Stimulated activated CD8-positive, alpha-beta memory T cell treated with anti-CD3 and anti-CD28 coated beads, Interleukin-15, amount 100 ng/mL, for 48 hours (primary cell): Measurements from ENCODE around the gene VMAC.

Experiments
- DNase-seq, 2 donors: peaks; one replicate each; pipeline ENCODE4 v3.0.0-alpha.2; 2020; ENCODE audit warnings: low read depth in 2 of 2

Gene VMAC

GRCh38 chr19:5952193-5953029 is 47.7 kb downstream of the VMAC start:
- no peak for DNase-seq

GRCh38 chr19:5953030-5953589 is 48.4 kb downstream of the VMAC start:
- DNase-seq, result no peak

- DNase-seq, result no peak
Measured at GRCh38 chr19:5953680-5954213, 49.1 kb downstream of the VMAC start.

GRCh38 chr19:5954293-5954692 is 49.6 kb downstream of the VMAC start:
- DNase-seq, result no peak

GRCh38 chr19:5955636-5955935 is 50.9 kb downstream of the VMAC start:
- no peak for DNase-seq

GRCh38 chr19:5956323-5956722 is 51.7 kb downstream of the VMAC start:
- DNase-seq, result no peak

- DNase-seq, result no peak
Measured at GRCh38 chr19:5956728-5957127, 52.1 kb downstream of the VMAC start.

- DNase-seq, result no peak
Measured at GRCh38 chr19:5957170-5957569, 52.5 kb downstream of the VMAC start.

GRCh38 chr19:5958074-5958850 is 53.6 kb downstream of the VMAC start:
- no peak for DNase-seq

GRCh38 chr19:5958851-5959122 is 54.1 kb downstream of the VMAC start:
- DNase-seq, result no peak

- no peak for DNase-seq
Measured at GRCh38 chr19:5959260-5960004, 54.8 kb downstream of the VMAC start.
